GM10248 (cell line): ENCODE results near the gene CD247.
A peak's percentile ranks its signal among the peaks of the same experiment; 100 is the strongest.

ENCODE experiments used
- CTCF ChIA-PET: fragments of 300-600 bp; sonication (Branson Sonifier 250); formaldehyde crosslinking; extraction: SDS; loops from one replicate; lab custom pipeline; 2021; ENCODE audit warnings: antibody characterized with exemption; lab: Yijun Ruan, JAX
- POLR2A ChIA-PET: fragments of 350-650 bp; sonication (Branson Sonifier 250); formaldehyde crosslinking; extraction: SDS; loops from one replicate; lab custom pipeline; 2020; ENCODE audit warnings: antibody characterized with exemption; lab: Yijun Ruan, JAX
- DNase-seq: peaks from one replicate; pipeline ENCODE4 v3.0.0; 2012; ENCODE audit errors: extremely low spot score
- CTCF ChIP-seq: IDR thresholded peaks from 2 replicates; pipeline ENCODE4 v1.5.1; 2012; ENCODE audit warnings: mild to moderate bottlenecking, low read depth; ENCODE audit errors: extremely low read depth, missing control alignments, control extremely low read depth

Gene CD247

GRCh38 chr1:167401260-167401873, 117.0 kb downstream of the CD247 start:
- peak; percentile 46 for DNase-seq
- CTCF ChIA-PET: interaction anchor here (1.0 to 3.0 kb wide), 21 partner anchors 9 to 156 kb away, joined by 3 to 22 read pairs (median 5); partner anchors contain the start of gene CREG1
- peak; percentile 53 for TF ChIP-seq CTCF
- POLR2A ChIA-PET: no interaction called here

DNA sequence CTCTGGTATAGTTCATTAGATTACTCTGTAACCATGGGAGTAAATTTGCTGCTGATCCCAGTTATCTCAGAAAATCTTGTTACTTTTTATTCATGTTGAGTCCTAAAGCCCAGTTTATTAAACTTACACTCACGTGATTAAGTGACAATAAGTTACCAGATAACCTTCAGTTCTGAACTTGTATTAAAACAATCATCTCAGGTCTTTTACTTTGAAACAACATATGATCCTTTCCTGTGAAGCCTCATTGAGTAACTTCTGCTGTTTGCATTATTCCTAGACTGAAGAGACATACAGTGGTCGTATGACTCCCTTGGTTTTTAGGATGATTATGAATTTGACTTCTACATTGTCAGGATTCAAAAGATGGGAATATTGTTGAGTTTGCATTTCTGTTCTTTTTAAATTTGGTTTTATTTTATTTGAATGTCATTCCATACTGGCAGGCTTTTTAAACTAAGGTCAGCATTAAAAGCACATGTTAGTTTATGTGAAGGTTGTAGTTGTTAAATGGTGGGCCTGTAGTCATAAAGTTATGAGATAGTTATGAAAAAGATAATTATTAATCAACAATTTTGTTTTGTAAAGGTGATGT, 117.9 kb downstream of the CD247 start:
- TF ChIP-seq CTCF: no peak
- POLR2A ChIA-PET: no interaction called here
- DNase-seq: no peak

DNA sequence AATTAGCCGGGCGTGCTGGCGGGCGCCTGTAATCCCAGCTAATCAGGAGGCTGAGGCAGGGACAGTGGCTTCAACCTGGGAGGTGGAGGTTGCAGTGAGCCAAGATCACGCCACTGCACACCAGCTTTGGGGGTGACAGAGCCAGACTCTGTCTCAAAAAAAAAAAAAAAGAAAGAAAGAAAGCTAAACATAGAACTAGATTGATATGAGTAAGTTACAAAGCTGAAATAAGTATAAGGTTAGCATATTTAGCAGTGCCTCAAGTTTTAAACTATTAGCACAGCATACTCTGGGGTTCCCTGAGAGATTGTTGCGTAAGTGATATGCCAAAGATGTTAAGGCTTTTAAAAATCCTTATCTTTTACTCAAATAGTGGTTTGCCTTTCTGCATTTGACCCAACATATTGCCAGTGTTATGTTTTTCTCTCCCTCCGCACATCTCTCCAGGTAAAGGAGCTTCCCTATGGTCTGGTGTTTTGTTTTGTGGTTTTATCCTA, 126.1 kb downstream of the CD247 start:
- ChIA-PET POLR2A (no interaction called here), CTCF (interaction anchor here (0.8 to 3.0 kb wide), 6 partner anchors 10 to 187 kb away, joined by 3 to 17 read pairs (median 3); no protein-coding TSS in a partner anchor)
- DNase-seq: no peak
- no peak for TF ChIP-seq CTCF

More for the DNA sequence above, 117.9 kb downstream of the CD247 start:
- CTCF ChIA-PET: interaction anchor here (1.0 to 3.0 kb wide), 12 partner anchors 8 to 157 kb away, joined by 3 to 22 read pairs (median 5); no protein-coding TSS in a partner anchor

- DNase-seq: no peak
- ChIA-PET CTCF (interaction anchor here (1.6 to 3.6 kb wide), 3 partner anchors 10 to 45 kb away, joined by 4 to 12 read pairs (median 4); no protein-coding TSS in a partner anchor), POLR2A (no interaction called here)
- no peak for TF ChIP-seq CTCF
Observed at GRCh38 chr1:167388976-167389375, 129.4 kb downstream of the CD247 start.

- ChIA-PET POLR2A (no interaction called here), CTCF (interaction anchor here (0.9 to 3.6 kb wide), 6 partner anchors 12 to 120 kb away, joined by 3 to 12 read pairs (median 4); no protein-coding TSS in a partner anchor)
- no peak for TF ChIP-seq CTCF
- DNase-seq: no peak
Observed at GRCh38 chr1:167387251-167387910, 130.9 kb downstream of the CD247 start.
